GM18517 (cell line): ENCODE results near the gene C2CD3.
"Not testable (repeated sequence)": the region's sequence is repeated elsewhere in the genome, so short reads cannot be mapped to it uniquely, and the experiment has no call there.

ENCODE experiments used
- ATAC-seq: cut with Tn5 transposase; IDR thresholded peaks from one replicate; pipeline ENCODE4 v1.9.1; 2021; ENCODE audit warnings: mild to moderate bottlenecking, moderate library complexity; ENCODE audit not compliant: unreplicated experiment

C2CD3 gene

GRCh38 chr11:74072286-74072685, 98.5 kb downstream of the C2CD3 start:
- ATAC-seq: no peak

- ATAC-seq: no peak
Measured at GRCh38 chr11:74070723-74071492, 99.9 kb downstream of the C2CD3 start.

GRCh38 chr11:74069146-74070046, 101.4 kb downstream of the C2CD3 start:
- ATAC-seq: no peak

GRCh38 chr11:74066663-74067062, 104.1 kb downstream of the C2CD3 start:
- ATAC-seq: not testable (repeated sequence)

- not testable (repeated sequence) for ATAC-seq
Measured at GRCh38 chr11:74065534-74065933, 105.3 kb downstream of the C2CD3 start.

GRCh38 chr11:74063628-74064027, 107.2 kb downstream of the C2CD3 start:
- ATAC-seq: not testable (repeated sequence)

- ATAC-seq: not testable (repeated sequence)
Measured at GRCh38 chr11:74061599-74061998, 109.2 kb downstream of the C2CD3 start.

- no peak for ATAC-seq
Measured at GRCh38 chr11:74057249-74058151, 113.3 kb downstream of the C2CD3 start.

GRCh38 chr11:74055938-74056337, 114.9 kb downstream of the C2CD3 start:
- no peak for ATAC-seq

GRCh38 chr11:74050465-74050864, 120.3 kb downstream of the C2CD3 start:
- no peak for ATAC-seq

GRCh38 chr11:74048993-74049392, 121.8 kb downstream of the C2CD3 start:
- ATAC-seq: no peak

- ATAC-seq: no peak
Measured at GRCh38 chr11:74044538-74044937, 126.3 kb downstream of the C2CD3 start.

- no peak for ATAC-seq
Measured at GRCh38 chr11:74043450-74043849, 127.4 kb downstream of the C2CD3 start.

GRCh38 chr11:74037309-74037708, 133.5 kb downstream of the C2CD3 start:
- ATAC-seq: no peak

GRCh38 chr11:74035264-74035663, 135.5 kb downstream of the C2CD3 start:
- ATAC-seq: no peak

GRCh38 chr11:74033046-74033445, 137.8 kb downstream of the C2CD3 start:
- ATAC-seq: no peak

- ATAC-seq: no peak
Measured at GRCh38 chr11:74030723-74031676, 139.8 kb downstream of the C2CD3 start.

- no peak for ATAC-seq
Measured at GRCh38 chr11:74025467-74026166, 145.2 kb downstream of the C2CD3 start.
